HEK293 (cell line): Measurements from ENCODE around the gene ERBB2.

Source experiments
- BCL6B ChIP-seq: fragments of 450-650 bp; formaldehyde crosslinking; IDR thresholded peaks from 2 replicates; pipeline ENCODE4 v1.5.1; 2017; ENCODE audit warnings: missing biosample characterization, missing genetic modification characterization
- HIC1 ChIP-seq: fragments of 450-650 bp; formaldehyde crosslinking; IDR thresholded peaks from 2 replicates; pipeline ENCODE4 v1.5.1; 2016; ENCODE audit warnings: missing biosample characterization, missing genetic modification characterization
- KLF17 ChIP-seq: fragments of 450-650 bp; formaldehyde crosslinking; IDR thresholded peaks from 2 replicates; pipeline ENCODE4 v1.5.1; 2016; ENCODE audit warnings: missing biosample characterization, missing genetic modification characterization
- KLF9 ChIP-seq: fragments of 450-650 bp; formaldehyde crosslinking; IDR thresholded peaks from 2 replicates; pipeline ENCODE4 v1.5.1; 2016; ENCODE audit warnings: missing biosample characterization, missing genetic modification characterization, low read depth
- PATZ1 ChIP-seq: fragments of 450-650 bp; formaldehyde crosslinking; IDR thresholded peaks from 2 replicates; pipeline ENCODE4 v1.5.1; 2016; ENCODE audit warnings: missing biosample characterization, missing genetic modification characterization
- PRDM10 ChIP-seq: fragments of 450-650 bp; formaldehyde crosslinking; IDR thresholded peaks from 2 replicates; pipeline ENCODE4 v1.5.1; 2016; ENCODE audit warnings: missing biosample characterization, missing genetic modification characterization
- SP3 ChIP-seq: fragments of 450-650 bp; formaldehyde crosslinking; IDR thresholded peaks from 2 replicates; pipeline ENCODE4 v1.5.1; 2016; ENCODE audit warnings: missing biosample characterization, missing genetic modification characterization
- ZBTB10 ChIP-seq: fragments of 450-650 bp; formaldehyde crosslinking; IDR thresholded peaks from 2 replicates; pipeline ENCODE4 v1.5.1; 2016; ENCODE audit warnings: missing biosample characterization, missing genetic modification characterization
- ZBTB26 ChIP-seq: fragments of 450-650 bp; formaldehyde crosslinking; optimal IDR thresholded peaks from 2 replicates; pipeline ENCODE3; 2016; ENCODE audit warnings: missing biosample characterization, mild to moderate bottlenecking, missing genetic modification characterization
- ZNF223 ChIP-seq: fragments of 450-650 bp; formaldehyde crosslinking; IDR thresholded peaks from 2 replicates; pipeline ENCODE4 v1.5.1; 2016; ENCODE audit warnings: missing biosample characterization, missing genetic modification characterization
- ZNF292 ChIP-seq: fragments of 450-650 bp; formaldehyde crosslinking; IDR thresholded peaks from 2 replicates; pipeline ENCODE4 v1.5.1; 2016; ENCODE audit warnings: low read depth, missing biosample characterization, missing genetic modification characterization, borderline replicate concordance
- ZNF354C ChIP-seq: fragments of 450-650 bp; formaldehyde crosslinking; IDR thresholded peaks from 2 replicates; pipeline ENCODE4 v1.5.1; 2016; ENCODE audit warnings: missing biosample characterization, missing genetic modification characterization, low read depth, borderline replicate concordance
- ZNF449 ChIP-seq: fragments of 450-650 bp; formaldehyde crosslinking; IDR thresholded peaks from 2 replicates; pipeline ENCODE4 v1.5.1; 2017; ENCODE audit warnings: missing biosample characterization, mild to moderate bottlenecking, missing genetic modification characterization, moderate library complexity
- ZNF501 ChIP-seq: fragments of 450-650 bp; formaldehyde crosslinking; IDR thresholded peaks from 2 replicates; pipeline ENCODE4 v1.5.1; 2016; ENCODE audit warnings: missing biosample characterization, missing genetic modification characterization
- ZNF514 ChIP-seq: fragments of 450-650 bp; formaldehyde crosslinking; IDR thresholded peaks from 2 replicates; pipeline ENCODE4 v1.5.1; 2016; ENCODE audit warnings: missing biosample characterization, missing genetic modification characterization
- ZNF580 ChIP-seq: fragments of 450-650 bp; formaldehyde crosslinking; IDR thresholded peaks from 2 replicates; pipeline ENCODE4 v1.5.1; 2016; ENCODE audit warnings: missing biosample characterization, missing genetic modification characterization
- ZNF596 ChIP-seq: fragments of 450-650 bp; IDR thresholded peaks from 2 replicates; pipeline ENCODE4 v1.5.0; 2018; ENCODE audit warnings: missing biosample characterization, mild to moderate bottlenecking, missing genetic modification characterization, moderate library complexity
- ZNF629 ChIP-seq: fragments of 450-650 bp; formaldehyde crosslinking; IDR thresholded peaks from 2 replicates; pipeline ENCODE4 v1.5.1; 2017; ENCODE audit warnings: missing biosample characterization, missing genetic modification characterization
- ZNF639 ChIP-seq: fragments of 450-650 bp; formaldehyde crosslinking; IDR thresholded peaks from 2 replicates; pipeline ENCODE4 v1.5.1; 2016; ENCODE audit warnings: missing biosample characterization, missing genetic modification characterization

The ERBB2 gene

GRCh38 chr17:39754161-39754957 lies 54.5 kb downstream of the ERBB2 start (continued):
- TF ChIP-seq PRDM10 (tag by site-specific recombination) (peak; percentile 35; the same call in 1 of the 2 replicates), ZBTB10 (peak; percentile 89), BCL6B (tag by site-specific recombination) (no peak), PATZ1 (tag by site-specific recombination) (peak; percentile 87), ZNF501 (tag by site-specific recombination) (peak; percentile 51; the same call in 1 of the 2 replicates), KLF17 (peak; percentile 72; the same call in 1 of the 2 replicates), SP3 (tag by site-specific recombination) (peak; percentile 43), KLF9 (tag by site-specific recombination) (peak; percentile 35; the same call in 1 of the 2 replicates), ZBTB26 (tag by site-specific recombination) (peak; percentile 99), HIC1 (tag by site-specific recombination) (peak; percentile 52; the same call in 1 of the 2 replicates), ZNF292 (tag by site-specific recombination) (no peak), ZNF639 (no peak), ZNF223 (tag by site-specific recombination) (no peak), ZNF580 (tag by site-specific recombination) (no peak), ZNF514 (tag by site-specific recombination) (no peak), ZNF449 (tag by site-specific recombination) (no peak), ZNF596 (tag by site-specific recombination) (peak; percentile 19; the same call in 1 of the 2 replicates), ZNF354C (tag by site-specific recombination) (no peak), ZNF629 (tag by site-specific recombination) (peak; percentile 52)
